CD4-positive, alpha-beta T cell treated with Interleukin-12 subunit alpha and Interleukin-12 subunit beta, for 1 hour (primary cell): ENCODE data around the gene CTBP2.
"Not testable (repeated sequence)": the region's sequence is repeated elsewhere in the genome, so short reads cannot be mapped to it uniquely, and the experiment has no call there.

Experiments
- DNase-seq: peaks from one replicate; pipeline ENCODE4 v3.0.0-alpha.2; 2020

The CTBP2 gene

DNA sequence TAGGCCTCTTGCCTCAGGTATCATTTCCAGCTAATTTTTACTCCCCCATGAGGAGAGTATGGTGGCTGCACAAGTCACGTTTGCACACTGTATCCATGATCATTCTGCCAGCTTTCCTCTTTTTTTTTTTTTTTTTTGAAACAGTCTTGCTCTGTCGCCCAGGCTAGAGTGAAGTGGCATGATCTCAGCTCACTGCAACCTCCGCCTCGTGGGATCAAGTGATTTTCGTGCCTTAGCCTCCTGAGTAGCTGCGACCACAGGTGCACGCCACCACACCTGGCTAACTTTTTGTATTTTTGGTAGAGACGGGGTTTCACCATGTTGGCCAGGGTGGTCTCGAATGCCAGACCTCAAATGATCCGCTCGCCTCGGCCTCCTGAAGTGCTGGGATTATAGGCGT lies 77.9 kb downstream of the CTBP2 start:
- DNase-seq: not testable (repeated sequence)

DNA sequence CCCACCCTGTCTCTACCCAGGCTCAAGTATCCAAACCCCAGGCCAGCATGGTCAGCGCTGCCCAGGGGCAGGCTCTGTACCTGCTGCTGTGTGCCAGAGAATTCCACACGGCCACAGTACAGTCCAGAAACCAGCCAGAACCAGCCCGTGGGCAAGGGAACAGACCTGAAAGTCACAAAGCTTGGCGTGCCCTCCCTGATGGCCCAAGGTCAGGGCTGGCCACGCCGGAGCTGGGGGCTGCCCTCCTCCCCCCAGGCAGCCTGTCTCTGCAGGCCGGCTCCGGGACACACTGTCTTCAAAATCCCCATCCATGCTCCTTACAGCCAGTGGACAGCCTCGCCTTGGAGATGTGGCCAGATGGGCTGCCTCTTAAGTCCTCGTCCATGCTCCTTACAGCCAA lies 78.4 kb downstream of the CTBP2 start:
- DNase-seq: no peak

DNA sequence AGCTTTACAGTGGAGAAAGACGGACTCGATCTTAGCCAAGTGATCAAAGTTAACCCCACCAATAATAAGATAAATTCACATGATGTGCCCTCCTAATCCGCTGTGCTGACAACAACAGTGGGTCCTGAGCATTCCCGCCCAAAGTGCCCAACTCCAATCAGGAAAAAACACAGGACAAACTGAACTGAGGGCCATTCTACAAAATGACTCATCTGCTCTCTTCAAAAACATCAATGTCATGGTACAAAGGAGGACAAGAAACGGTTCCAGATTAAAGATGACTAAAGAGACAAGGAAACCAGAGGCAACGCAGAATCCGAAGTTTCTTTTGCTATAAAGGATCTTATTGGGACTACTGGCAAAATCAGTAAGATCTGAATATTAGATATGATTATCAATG lies 79.4 kb downstream of the CTBP2 start:
- no peak for DNase-seq

DNA sequence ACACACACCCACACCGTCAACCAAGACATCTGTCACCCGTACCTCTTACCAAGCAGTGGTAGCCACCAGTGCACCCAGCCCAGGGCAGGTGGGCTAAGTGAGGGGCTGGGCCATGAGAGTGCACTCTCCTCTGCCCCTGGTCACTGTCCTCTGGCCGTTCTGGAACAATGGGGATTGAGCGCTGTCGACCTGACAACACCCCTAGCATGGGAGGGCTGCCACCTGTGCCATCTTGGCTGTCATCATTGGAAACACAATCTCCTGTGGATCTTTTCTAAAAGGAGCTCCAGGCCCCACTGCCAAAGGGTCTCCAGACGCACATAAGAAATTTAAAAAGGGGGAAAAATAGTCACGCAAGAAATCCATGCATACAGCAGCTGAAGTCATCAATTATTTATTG lies 80.1 kb downstream of the CTBP2 start:
- no peak for DNase-seq

DNA sequence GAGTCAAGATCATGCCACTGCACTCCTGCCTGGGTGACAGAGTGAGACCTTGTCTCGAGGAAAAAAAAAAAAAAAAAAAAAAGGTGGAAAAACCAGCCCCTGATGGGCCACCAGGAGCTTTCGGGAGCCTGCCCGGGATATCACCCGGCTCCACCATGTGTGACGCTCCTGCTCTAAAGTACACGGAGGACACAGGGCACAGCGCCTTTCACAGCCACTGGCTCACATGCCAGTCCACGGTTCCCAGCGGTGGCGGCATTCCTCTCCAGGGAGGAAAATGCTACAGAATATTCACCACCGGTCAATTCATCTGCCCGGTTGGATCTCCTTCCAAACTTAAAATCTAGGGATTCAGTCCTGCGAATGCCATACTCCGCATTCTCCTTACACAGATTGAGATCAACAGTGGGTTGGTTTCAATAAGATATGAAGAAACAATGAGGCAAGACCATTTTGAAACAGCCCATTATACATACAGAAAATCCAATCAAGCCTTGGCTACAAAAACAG lies 81.2 kb downstream of the CTBP2 start:
- no peak for DNase-seq

DNA sequence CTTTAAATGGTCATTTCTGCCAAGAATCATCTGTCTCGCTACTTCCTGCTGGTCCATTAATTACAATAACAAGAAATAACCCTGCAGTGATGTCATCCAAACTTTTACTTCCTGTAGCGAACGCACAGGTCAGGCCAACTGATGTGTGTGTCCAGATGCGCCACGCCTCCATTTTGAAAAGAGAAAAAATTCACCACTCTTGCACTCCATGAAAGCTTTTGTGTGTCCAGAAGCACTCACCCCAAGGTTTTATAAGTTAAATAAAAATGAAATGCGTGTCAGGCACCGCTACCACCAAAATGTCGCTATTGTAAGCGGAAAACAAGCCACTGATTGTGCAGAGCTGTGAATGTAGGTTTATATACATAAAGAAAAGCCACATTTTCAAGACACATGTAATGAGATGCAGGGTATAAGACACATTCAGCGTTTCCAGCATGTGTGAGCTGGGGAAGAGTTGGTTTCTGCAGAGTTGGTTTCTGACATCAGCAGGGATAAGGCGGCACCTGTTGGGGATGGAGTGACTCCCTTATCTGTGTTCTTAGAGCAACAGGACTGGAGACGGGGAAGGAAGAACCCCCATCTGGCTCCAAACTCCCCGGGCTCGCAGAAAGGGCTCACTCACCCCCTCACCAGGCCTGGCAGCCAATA lies 83.3 kb downstream of the CTBP2 start:
- no peak for DNase-seq

DNA sequence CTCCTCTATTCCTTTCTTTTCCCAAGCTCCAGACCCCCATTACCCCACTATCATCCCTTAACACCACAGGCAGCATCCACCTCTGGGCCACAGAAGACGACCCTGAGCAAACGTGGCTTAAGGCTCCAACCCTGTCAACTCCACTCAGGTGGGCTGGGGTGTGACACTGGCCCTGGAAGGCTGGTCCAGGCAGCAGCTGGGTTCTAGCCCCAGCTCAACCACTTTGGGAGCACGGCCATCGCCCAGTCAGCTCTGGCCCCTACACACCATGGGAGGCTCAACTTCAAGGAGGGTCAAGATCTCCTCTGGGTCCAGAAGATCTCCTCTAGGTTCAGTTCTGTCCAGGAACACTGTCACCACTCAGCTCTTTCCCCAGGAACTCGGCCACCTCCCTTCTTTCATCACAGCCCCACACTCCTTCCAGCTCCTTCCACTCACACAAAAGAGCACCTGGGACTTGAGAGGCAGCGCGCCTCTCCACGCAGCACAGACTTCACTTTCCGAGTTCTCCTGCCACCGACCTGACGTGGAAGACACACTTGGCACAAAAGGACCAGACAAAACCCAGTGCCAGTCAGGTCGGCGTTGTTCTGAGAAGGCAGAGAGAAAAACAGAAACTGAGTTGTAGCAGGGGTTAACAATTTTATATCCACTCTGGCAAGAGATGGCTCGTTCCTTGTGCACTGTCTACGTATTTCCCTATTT lies 84.1 kb downstream of the CTBP2 start:
- DNase-seq: no peak

DNA sequence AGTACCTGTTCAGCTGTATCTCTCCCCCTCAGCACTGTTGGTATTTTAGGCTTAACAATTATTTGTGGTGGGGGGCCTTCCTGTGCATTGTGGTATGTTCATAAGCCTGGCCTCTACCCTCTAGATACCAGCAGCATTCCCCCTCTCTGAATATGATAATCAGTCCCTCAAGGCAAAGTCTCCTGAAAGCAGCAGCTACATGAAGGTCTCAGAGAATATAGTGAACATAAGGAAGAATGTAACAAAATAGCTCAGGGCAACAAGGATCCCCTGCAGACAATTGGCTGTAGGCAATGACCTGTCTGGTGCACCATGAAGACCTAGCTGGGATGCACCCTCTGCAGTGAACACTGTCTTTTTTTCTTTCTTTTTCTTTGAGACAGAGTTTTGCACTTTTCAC lies 86.4 kb downstream of the CTBP2 start:
- no peak for DNase-seq

DNA sequence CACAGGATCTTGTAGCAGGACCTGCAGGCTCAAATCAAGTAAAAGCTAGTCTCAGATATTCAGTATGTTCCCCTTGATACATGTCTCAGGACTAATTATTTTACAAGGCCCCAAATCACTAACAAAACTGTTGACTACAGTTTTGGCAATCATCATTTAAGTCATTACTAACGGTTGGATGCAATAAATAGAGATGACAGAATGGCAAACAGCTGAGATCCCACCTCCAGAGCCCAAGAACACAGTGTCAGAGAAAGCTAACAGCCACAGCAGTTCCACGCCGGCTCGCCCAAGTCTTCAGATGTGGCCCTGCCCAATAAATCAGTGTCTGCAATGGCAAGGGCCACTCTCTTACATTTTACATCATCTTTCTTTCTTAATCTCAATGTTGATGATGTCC lies 87.6 kb downstream of the CTBP2 start:
- no peak for DNase-seq

DNA sequence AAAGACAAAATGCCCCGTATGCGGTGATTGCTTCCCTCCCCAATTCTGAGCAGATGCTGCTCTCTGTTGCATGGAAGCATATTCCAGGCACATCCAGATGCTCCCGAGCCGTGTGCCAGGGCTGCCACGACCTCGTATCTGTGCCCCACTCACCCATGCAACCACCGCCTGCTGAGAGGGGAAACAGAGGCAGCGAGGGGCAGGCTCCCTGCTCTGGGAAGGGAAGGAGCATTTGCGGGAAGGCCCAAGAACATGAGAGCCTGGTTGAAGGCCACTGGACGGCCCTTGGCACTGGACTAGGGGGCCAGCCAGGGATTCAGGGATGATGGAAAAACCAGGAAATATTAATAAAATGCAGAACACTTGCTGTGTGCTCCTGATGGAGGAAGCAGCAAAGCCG lies 89.4 kb downstream of the CTBP2 start:
- DNase-seq: no peak

DNA sequence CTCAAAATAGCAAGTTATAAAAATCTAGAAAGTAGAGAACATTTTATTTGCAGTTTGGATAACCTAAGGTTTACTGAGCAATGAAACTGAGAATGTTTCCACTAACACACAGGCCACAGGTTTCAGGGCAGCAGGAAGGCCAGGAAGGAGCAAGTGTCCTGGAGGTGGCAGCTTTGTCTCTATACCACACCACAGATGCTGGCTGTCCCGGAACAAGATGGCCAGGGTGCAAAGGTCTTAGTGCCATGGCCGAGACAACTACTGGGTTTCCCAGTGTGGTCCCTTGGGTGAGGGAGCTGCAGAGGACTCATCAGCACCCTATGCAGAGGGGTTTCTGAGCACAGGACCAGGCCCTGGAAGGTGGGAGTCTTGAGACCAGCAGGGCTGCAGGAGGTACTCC lies 92.0 kb downstream of the CTBP2 start:
- no peak for DNase-seq

DNA sequence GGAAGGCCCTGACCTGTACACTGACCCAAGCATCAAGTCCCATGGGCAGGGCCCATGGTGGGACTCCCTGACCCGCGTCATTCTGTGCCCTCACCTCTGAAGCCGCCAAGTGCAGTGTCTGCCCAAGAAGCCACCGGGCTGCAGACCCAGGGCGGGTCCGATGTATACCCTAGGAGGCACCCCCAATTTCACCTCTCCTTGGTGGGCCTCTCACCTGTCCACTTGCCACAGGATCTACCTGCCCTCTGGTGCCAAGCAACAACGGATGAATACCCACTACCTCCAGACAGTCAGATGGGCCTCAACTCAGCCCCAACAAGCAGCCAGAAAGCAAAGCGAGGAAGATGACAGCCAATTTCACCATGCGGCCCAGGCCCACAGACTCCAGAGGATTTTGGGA lies 92.6 kb downstream of the CTBP2 start:
- no peak for DNase-seq

DNA sequence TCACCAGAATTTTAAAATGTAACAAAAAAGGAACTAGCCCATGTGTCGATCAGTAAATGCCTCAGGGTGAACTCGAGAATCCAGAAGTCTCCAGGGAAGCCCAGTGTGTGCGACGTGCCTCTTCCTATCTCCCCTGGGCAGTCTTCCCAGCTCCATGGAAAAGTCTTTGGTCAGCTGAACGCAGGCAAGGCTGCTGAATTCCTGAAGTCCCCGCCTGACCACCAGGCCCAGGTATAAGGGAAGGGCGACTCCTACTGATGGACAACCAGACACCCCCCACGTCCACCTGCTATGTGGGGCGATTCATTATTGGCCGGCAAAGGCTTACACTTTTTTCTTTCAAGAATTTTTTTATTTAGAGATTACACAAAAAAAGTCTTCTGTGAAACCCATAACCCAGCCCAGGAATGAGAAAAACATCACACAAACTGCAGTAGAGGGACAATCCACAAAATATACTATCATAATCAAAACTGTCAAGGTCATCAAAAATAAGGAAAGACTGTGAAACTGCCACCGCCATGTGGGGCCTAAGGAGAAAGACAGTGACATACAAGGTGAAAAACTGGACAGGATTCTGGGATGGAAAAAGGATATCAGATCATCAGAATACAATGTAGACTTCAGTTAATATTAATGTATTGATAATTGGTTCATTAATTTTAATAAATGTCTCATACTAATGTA lies 93.5 kb downstream of the CTBP2 start:
- no peak for DNase-seq

DNA sequence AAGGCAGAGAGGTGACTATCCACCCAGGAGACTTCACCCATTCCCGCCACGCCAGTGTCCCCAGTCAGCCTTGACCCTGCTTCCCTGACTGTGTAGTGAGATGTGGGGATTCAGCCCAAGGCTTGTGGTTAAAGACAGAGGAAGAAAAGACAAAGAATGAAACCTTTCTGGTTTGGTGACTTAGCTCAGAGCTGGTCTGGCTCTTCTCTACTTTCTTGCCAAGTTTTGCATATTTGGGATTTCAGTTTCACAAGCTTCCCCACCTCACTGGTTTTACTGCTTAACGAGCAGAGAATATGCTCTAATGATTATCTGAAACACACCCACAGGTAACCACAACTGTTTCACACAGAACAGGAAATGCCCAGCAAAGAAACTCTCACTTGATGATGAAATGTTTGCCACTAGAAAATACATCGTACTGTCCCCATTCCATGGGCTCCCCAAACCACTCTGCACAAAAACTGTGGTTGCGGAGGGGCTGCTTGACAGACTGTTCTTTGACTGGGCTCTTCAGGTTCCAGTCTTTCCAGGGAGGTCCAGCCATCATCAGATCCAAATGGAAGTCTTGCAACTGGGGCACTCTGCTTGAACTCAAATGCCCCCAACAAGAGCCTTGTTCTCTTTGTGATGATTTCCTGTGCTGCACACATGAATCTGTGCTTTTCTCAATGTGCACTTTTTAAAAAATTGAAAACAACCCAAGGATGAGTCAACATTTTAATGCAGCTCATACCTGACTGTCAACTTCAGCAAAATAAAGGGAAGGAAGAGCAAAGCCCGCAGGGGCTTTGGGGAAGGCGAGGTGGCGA lies 95.5 kb downstream of the CTBP2 start:
- no peak for DNase-seq

DNA sequence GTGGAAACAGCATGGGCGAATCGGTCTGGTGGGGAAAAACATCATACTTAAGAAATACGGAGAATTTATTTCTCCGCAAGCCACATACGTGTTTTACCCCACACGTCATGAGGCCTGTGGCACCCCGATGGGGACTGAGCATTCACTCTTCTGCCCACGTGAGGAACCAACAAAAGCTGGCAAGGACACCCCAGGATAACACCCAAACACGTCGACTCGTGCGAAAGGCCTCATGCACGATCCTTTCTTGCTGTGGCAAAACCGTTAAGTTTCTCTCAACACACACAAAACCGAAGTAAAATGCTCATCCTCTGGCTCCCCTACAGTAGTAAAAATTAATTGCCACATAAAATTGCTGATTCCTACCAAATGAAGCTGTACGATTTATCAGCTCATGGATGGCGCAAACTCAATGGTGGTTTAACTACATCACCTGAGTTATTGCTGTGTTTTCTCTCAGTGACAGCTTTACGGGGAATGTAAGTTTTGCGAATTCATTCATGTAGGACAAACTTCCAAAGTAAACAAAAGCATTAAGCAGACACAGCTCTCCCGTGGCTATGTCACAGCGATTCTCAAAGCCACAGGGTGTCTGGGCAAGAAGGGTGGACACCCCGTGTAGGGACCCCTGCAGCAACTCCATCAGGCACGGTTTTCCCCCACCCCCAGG lies 97.0 kb downstream of the CTBP2 start:
- no peak for DNase-seq

DNA sequence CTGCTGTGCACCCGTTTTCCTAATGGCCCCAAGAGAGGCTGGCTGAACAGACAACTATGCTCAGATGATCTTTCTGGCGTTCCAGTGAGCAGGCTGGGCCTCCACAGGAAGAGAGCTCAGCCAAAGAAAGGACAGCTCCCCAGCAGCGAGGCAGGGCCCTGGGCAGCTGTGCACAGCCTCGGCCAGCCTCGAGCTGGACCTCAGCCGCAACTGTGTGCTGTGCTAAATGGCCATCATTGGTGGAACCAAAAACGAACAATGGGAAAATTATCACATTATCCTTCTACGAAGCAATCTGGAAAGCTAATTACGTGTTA lies 97.5 kb downstream of the CTBP2 start:
- DNase-seq: no peak

DNA sequence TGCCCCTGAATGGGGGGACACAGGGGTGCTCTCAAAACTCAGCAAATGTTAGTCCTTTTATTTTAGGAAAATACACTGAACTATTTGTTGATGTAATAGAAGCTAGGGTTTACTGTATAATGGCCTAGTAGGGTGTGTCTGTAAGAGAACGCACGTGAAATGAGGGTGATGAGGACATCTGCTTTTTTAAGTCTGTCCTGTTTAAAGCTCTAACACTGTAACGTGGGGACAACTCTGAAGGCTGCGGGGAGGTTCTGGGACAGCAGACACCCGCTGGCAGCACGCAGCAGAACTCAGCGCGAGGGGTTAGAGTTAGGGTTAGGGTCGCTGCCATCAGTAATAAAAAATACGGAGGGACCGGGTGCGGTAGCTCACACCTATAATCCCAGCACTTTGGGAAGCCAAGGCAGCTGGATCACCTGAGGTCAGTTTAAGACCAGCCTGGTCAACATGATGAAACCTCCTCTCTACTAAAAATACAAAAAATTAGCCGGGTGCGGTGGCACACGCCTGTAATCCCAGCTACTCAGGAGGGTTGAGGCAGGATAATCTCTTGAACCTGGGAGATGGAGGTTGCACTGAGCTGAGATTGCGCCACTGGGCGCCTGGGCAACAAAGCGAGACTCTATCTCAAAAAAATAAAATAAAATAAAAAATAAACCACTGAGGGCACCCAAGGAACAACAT lies 98.0 kb downstream of the CTBP2 start:
- no peak for DNase-seq

DNA sequence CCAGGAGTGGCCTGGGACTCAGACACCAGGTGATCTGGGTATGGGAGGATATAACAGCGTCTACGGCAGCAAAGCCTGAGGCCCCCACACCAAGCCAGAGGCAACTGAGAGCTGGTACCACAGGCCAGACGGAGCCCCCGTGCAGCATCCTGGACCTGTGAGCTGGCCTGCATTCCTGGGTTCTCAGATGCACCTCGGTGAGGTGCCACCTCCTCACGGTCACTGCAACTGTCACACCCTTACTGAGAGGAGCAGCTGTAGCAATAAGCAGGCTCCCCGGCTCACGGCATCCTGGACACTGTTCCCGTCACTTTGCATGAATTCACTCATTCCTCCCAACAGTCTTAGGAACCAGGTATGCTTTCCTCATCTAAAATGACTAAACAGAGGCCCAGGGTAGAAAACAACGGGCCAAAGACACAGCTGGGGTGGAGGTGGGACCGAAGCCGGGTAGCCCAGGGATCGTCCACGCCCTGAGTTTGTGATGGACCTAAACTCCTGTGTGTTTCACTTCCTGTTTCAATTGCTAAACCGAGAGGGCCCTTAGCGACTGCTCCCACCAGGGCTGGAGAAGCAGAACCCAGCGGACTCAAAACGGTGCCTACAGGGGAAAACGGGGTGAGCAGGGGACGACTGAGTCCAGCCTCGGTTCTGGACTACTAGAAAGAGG lies 98.7 kb downstream of the CTBP2 start:
- DNase-seq: no peak

DNA sequence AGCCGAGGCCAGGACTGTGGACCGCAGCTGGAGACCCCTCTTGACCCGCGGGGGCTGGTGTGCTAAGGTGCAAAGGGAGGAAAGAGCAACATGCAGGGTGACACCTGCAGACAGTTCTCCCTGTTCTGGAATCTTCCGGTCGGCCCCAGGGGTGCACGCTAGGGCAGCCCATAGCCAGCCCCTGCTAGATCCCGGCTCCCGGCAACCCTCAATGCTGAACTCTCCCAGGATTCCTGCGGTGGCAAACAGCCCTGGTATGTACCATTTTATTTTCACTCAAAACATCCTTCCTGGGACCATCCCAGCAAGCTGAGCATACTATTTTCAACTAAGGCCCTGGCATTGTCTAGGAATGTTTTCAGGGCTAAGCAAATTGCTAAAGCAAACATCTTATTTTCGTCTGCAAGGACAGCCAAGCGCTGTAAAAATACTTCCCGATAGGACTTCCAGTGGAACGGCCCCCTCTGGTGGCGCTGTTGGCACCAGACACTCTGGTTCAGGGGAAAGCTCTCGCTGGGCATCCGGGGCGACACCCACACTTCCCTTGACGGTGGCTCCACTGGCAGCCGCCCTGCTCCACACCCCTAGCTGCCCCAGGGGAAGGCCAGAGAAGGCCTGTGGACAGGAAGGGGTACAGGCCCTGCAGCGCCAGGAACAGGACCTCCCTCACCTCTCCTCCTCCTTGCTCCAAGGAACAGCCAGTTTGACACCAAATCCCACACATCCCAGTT lies 99.4 kb downstream of the CTBP2 start:
- peak; percentile 29 for DNase-seq

DNA sequence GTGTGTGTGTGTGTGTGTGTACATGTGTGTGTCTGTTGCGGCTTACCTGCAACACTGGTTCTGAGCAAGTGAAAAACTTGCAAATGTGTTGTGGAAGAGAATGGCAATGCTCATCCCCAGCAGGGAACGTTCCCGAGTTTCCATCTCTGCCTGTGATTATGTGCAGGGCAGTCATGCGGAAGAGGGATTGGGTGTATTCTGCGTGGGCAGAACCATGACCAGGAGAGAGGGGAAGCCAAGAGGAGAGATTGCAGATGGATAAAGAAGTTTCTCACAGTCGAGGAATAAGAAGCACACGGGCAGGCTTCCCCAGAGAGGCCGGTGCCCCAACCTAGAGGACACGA lies 99.9 kb downstream of the CTBP2 start:
- no peak for DNase-seq

DNA sequence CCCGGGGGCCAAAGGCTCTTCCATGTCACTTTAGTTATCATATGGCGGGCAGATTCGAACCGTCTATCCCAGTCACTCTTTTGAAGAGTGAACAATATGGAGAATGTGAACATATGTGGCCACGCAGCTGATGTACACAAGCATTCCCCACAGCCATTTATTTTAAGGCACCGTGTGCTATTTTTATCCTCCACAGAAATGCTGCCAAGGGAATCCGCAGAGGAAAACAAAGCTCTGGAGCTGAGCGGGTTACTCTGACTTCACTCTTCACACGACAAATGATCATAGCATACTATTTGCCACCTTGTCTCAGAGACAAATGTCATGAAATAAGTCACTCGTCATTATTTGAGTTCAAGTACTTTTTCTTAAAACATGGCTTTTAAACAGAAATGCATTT lies 100.3 kb downstream of the CTBP2 start:
- DNase-seq: no peak
